Left colon (tissue), 2 donors: ENCODE measurements around the gene CRYGS. TPM values are rescaled to one million over a fixed set of nuclear protein-coding genes. Genes with fewer than 3 reads are reported as not detected.
"Not testable (repeated sequence)": the region's sequence is repeated elsewhere in the genome, so short reads cannot be mapped to it uniquely, and the experiment has no call there.

Experiments
- ATAC-seq: fragments of 200-7000 bp; cut with Tn5 transposase; one replicate; pipeline ENCODE4 v1.9.1; 2020; ENCODE audit warnings: mild to moderate bottlenecking, moderate library complexity
- DNase-seq, 2 donors: peaks; one replicate each; pipeline ENCODE4 v3.0.0-alpha.2; 2020
- intact Hi-C, 2 donors: fragments of 100-400 bp; cut with DNase I in 1 of 2; cut with micrococcal nuclease in 1 of 2; formaldehyde crosslinking; loops; one replicate each; pipeline versions ENCODE4 v1.11.2 to v1.14.0; 2022; cut with DNase I, micrococcal nuclease
- long read RNA-seq: library from polyadenylated mRNA; unstranded; transcript quantifications from one replicate; pipeline ENCODE4 v2.0.0, GENCODE V29; 2021
- total RNA-seq, 2 donors: library from RNA; stranded (reverse); fragmentation: NEBNext Ultra II Directional; extraction: Animal tissue kit (Norgen Biotek cat#: 25700); gene quantifications; one replicate each; pipeline ENCODE4 v1.2.1, GENCODE V29; 2021
- donor health status: DM: no; HTN: no; CAD: no.
- donor health status: DM: yes; HTN: yes; CAD: no.

Gene CRYGS
- 1 to 10 TPM; 1.5 to 2.9 TPM for total RNA-seq
- long read RNA-seq: 0 reads

DNA sequence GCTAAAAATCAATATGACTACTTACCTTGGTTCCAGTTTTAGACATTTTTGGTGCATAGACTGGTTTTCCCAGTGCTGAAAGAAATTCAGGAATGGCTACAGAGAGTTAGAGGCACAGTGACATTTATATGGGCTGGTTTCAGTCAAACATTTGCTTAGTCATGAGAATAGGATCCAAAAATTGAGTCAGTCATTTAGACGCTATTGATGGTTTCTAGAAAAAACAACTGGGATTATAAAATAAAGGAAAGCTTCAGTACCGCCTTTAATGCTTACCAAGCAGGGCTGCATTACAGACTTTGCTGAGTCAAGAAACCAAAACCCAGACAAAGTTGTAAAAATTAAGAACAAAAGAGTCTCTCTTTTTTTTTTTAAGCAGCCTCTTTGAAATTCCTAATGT lies at the start of gene CRYGS:
Gene CRYGS (minus strand): TSS at position 100 of the 400 bp plus-strand sequence. CDS start 54 bp downstream, at position 46.
- DNase-seq: no peak
- ATAC-seq: no peak
- intact Hi-C loops: loop anchor here (5.0 to 10.0 kb wide), 2 partner anchors 559 to 567 kb away; no protein-coding TSS in a partner anchor

DNA sequence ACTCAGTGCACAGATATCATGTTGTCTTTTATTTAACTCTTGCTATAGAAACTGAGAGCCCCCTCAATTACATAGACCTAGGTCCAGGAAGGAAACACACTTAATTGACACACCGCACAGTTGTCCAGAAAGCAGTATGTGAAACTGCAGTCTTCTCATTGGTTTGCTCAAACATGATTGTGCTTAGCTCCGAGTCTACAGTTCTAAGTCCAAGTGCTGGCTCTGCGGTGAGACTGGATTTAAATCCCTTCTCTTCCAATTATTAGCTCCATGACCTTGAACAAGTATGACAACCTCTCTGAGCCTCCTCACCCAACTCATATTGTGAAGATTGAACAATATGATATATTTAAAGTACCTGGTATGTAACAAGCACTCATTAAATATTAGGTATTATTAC lies 49.7 kb upstream of the CRYGS start:
- peak; percentile 48 for ATAC-seq
- no peak for DNase-seq
- intact Hi-C loops: no loop called here

GRCh38 chr3:186592682-186593081 lies 48.5 kb upstream of the CRYGS start:
- intact Hi-C loops: no loop called here
- no peak for DNase-seq
- no peak for ATAC-seq

DNA sequence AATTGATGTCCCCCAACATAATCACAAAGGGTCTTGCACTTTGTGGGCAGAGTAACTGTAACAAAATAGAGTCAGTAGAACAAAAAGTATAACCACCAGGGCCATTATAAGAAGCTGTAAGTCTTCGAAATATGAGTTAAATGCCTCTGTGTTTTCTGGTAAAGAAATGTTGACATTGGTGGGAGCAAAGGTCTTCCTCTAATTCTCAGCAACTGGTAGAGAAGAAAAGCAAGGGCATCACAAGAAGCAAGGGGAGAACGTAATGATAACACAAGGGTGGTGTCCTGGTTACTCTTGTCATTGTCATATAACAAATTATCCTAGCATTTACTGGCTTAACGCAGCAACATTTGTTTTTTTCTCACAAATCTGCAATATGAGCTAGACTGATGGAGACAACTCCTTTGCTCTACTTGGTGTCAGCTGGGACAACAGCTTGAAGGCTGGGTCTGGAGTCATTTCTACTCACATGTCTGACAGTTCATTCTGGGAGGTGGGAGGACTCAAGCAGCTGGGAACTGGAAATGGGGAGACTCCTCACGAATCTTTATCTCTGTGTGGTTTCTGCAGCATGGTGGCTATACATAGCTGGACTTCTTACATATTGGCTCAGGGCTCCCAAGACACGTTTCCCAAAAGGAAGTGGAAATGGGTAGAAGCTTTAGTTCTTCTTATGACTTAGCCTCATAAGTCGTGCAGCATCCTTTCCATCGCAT lies 46.6 kb upstream of the CRYGS start:
- ATAC-seq: no peak
- intact Hi-C loops: no loop called here
- no peak for DNase-seq

- DNase-seq (no peak), ATAC-seq (peak; percentile 45)
- intact Hi-C loops: no loop called here
Measured at GRCh38 chr3:186589856-186590579, 45.8 kb upstream of the CRYGS start.

DNA sequence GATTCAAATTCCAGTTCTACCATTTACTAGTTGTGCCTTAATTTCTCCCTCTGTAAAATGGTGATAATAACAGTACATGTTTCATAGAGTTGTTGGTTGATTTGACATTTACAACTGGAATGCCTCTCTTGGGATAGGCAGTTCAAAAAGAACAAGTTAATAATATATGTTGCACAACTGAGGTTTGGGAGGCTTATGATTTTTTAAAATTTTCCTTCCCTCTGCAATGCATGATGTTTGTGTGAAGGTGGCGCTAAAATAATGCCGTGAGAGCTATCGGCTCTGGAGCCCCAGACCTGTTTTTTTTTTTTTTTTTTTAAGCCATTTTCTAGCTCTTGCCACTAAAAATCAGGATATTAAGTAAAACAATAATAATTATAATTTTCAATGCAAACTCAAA lies 44.9 kb upstream of the CRYGS start:
- ATAC-seq: peak; percentile 38
- intact Hi-C loops: no loop called here
- DNase-seq: no peak

DNA sequence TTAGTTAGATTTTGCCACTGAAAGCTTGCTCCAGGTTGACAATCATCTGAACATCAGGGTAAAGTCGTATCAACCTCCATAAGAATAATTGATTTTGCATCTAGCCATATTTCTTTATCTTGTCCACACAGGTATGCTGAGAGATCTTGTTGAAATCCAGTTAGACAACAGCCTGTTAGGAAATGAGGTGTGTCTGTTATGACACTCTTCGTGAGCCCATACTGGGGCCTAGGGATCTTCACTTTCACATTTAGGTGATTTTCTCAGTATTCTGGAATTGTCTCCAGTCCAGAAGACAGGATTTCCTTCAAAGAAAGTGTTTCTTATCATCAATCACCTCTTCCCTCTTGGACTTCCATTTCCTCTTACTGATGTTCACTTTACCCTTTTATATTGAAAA lies 44.5 kb upstream of the CRYGS start:
- DNase-seq: no peak
- intact Hi-C loops: no loop called here
- ATAC-seq: peak; percentile 48

- no peak for ATAC-seq
- no peak for DNase-seq
- intact Hi-C loops: no loop called here
Measured at GRCh38 chr3:186587183-186587582, 43.0 kb upstream of the CRYGS start.

DNA sequence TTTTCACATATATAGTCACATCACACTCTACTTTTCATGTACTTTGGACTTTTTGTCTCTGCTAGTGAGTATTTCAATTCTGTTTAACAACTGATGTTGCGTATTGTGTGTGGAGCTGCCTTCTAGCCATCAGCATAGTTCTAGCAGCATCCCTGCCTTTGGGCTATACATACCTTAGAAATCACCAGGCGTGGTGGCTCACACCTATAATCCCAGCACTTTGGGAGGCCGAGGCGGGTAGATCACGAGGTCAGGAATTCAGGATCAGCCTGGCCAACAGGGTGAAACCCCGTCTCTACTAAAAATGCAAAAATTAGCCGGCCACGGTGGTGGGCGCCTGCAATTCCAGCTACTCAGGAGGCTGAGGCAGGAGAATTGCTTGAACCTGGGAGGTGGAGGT lies 42.1 kb upstream of the CRYGS start:
- intact Hi-C loops, DNase-seq, ATAC-seq: not testable (repeated sequence)

GRCh38 chr3:186583831-186584230 lies 39.7 kb upstream of the CRYGS start:
- intact Hi-C loops: no loop called here
- DNase-seq (no peak), ATAC-seq (no peak)

- no peak for ATAC-seq
Measured at GRCh38 chr3:186582541-186582940, 38.4 kb upstream of the CRYGS start.

GRCh38 chr3:186580785-186581184 lies 36.6 kb upstream of the CRYGS start:
- intact Hi-C loops: no loop called here
- DNase-seq (no peak), ATAC-seq (no peak)

More at GRCh38 chr3:186582541-186582940, 38.4 kb upstream of the CRYGS start:
- DNase-seq: no peak
- intact Hi-C loops: no loop called here

GRCh38 chr3:186577521-186577920 lies 33.3 kb upstream of the CRYGS start:
- no peak for DNase-seq
- intact Hi-C loops: no loop called here
- ATAC-seq: no peak

- intact Hi-C loops: no loop called here
- ATAC-seq (no peak), DNase-seq (no peak)
Measured at GRCh38 chr3:186571644-186572013, 27.4 kb upstream of the CRYGS start.

DNA sequence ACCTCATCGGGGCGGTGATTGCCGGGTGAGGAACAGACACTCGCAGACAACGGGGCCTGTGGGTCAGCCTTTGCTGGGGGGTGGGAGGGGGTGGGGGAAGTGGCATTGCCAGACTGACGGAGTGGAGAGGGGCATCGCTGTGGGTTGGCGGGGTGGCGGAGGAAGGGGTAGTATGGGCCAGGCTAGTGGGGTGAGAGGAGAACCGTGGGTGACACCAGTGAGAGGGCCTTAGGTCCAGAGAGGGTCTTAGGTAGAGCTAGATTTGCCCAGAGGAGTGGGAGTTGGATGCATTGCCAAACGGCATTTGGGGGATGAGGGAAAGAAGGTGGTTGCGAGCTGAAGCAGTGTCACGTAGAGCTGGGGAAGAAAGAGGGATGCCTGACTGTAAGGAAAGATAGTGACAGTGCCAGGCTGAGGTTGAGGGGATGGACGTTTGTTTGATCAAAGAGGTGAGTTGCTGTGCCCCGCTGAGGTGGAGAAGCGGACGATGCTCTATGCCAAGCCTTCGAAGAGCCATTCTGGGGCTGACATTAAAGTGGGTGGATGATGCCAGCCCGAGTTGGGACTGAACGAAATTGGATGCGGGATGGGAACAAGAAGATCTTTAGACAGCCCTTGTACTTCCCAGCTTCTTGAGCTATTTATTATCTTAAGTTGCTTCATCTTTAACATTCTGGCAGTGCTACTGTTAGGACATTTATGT lies 26.9 kb upstream of the CRYGS start:
- intact Hi-C loops: no loop called here
- peak; percentile 18 to 30 for DNase-seq
- ATAC-seq: no peak

GRCh38 chr3:186570096-186570940 lies 26.1 kb upstream of the CRYGS start, which contains the start of gene DNAJB11:
Gene DNAJB11, plus strand, starts transcription at chr3:186570720. Its CDS starts 178 bp downstream, at chr3:186570898.
- DNase-seq (peak; percentile 98 to 100), ATAC-seq (peak; percentile 77)
- intact Hi-C loops: no loop called here

DNA sequence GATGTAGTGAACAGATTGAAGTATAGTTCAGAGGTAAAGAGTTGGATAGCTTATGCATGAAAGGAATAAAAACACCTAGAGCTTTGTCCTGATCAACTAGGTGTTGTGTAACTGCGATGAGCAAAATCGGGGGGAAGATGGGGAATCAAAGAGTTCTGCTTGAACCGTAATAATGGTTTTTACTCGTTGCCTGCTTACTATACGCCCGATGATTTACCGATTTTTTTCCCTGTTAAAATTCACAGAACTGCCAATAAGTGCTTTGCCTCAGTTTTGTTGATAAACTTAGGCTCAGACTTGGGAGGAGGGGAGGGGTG lies 25.6 kb upstream of the CRYGS start:
- DNase-seq (no peak), ATAC-seq (no peak)
- intact Hi-C loops: no loop called here

- intact Hi-C loops, ATAC-seq, DNase-seq: not testable (repeated sequence)
Measured at GRCh38 chr3:186569361-186569760, 25.2 kb upstream of the CRYGS start.
